Medulla oblongata (tissue), 1 donor: ENCODE data around the gene AMH.

Experiments
- DNase-seq: peaks from one replicate; pipeline ENCODE4 v3.0.0-alpha.2; 2015; ENCODE audit errors: extremely low spot score

AMH gene

DNA sequence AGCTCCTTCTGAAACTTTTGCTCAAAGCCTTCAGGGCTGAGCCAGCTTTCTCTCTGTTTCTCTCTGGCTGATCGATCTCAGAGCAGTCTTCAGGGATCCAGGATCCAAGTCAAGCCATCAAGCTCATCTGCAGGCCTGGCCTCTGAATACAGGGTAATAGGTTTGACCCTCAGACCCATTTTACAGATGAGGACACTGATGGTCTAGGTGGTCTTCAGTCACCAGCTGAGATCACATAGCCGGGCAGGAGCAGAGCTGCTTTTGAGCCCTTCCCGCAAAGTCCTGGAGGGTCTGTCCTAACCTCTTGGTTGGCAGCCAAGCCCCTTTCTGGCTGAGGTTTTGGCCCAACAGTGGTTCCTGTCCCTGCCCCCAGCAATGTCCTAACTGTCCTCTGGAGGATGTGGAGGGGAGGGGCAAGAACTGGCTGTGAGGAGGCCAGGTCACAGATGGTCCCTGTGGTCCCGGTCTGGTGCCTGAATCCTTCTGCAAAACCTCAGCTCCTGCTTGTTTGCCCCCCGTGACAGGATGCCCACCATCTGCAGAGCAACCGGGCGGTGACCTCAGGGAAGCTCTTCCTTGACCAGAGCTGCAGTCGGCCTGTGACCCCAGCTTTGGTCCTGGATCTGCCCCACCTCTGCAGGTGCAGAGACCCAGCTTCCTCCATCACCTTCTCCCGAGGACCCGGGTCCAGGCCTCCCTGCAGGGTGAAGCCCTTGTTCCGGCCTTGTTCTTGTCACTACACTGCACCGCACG lies 38.6 kb downstream of the AMH start:
- no peak for DNase-seq

- DNase-seq: no peak
These were observed 39.3 kb downstream of the AMH start for GRCh38 chr19:2288338-2288817.

DNA sequence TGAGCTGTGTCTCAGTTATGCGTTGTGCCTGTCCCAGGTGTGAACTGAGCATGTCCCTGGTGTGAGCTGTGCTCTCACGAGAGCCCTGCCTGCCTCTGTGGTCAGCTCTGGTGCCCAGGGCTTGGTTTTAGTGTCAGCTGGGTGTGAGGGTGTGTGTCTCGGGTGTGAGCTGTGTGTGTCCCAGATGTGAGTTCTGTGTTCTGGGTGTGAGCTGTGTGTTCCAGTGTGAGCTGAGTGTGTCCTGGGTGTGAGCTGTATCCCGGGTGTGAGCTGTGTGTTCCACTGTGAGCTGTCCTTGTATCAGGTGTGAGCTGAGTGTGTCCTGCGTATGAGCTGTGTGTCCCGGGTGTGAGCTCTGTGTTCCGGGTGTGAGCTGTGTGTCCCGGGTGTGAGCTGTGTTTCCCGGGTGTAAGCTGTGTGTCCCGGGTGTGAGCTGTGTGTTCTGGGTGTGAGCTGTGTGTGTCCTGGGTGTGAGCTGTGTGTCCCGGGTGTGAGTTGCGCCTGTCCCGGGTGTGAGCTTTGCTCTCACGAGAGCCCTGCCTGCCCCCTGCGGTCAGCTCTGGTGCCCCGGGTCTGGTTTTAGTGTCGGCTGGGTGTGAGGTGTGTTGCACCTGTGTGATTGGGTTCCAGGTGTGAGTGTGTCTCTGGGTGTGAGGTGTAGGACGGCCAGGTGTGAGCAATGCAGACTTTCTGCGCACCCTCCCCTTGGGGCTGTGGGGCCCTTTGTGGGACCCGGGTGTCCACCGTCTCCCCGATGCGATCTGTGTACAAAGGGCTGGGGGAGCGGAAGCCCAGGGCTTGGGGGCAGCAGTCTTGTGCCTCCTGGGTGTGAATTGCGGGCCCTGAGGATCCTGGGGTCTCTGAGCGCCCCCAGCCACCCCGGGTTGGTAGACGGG lies 39.9 kb downstream of the AMH start:
- DNase-seq: no peak

- peak; percentile 63 for DNase-seq
These were observed 40.8 kb downstream of the AMH start for GRCh38 chr19:2289714-2290435.

DNA sequence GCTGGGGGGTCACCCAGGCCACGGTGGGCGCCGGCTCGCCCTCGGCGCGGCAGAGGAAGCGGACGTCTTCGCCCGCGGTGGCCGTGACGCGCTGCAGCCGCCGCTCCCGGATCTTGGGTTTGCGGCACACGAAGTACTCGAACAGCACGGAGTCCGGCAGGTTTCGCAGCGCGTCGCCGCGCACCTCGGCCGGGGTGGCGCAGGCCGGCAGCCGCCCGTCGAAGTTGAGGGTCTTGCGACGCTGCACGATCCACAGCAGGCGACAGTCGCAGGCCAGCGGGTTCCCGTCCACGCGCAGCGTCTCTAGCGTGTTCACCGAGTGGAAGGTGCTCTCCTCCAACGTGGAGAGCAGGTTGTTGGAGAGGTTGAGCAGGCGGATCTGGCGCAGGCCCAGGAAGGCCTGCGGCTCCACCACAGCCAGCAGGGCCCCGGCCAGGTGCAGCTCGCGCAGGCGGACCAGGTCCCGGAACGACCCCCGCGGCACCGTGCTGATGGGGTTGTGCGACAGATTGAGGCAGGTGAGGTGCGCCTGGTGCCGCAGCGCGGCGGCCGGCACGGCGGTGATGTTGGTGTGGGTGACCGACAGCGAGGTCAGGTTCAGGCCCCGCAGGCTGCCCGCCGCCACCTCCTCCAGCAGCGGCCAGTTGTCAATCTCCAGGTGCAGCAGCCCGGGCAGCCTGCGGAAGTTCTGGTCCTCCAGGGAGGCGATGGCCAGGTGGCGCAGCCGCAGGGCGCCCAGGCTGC lies 41.5 kb downstream of the AMH start:
- no peak for DNase-seq

GRCh38 chr19:2291185-2291751 lies 42.1 kb downstream of the AMH start:
- DNase-seq: no peak

- peak; percentile 76 for DNase-seq
These were observed 45.7 kb downstream of the AMH start for GRCh38 chr19:2294687-2295335.

- DNase-seq: no peak
These were observed 47.0 kb downstream of the AMH start for GRCh38 chr19:2296141-2296540.

DNA sequence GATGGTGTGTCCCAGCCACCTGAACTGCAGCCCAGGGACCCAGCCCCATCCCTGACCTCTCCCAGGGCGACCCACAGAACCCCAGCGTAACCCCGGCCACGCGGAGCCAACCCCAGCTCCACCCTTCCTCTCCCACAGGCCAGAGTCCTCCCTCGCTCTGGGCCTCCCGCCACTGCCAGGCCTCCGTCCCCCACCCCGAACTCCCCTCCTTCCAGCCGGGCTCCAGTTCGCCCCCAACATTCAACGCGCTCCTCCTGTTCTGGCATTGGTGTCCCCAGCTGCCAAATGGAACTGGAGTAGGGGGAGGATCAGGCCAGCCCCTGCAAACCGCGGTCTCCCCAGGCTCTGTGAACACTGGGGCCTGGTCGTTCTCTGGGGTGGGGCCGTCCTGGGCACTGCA lies 51.4 kb downstream of the AMH start:
- no peak for DNase-seq
